Measurements from ENCODE around the gene SYS1. TPM values are rescaled to one million over a fixed set of nuclear protein-coding genes. Genes with fewer than 3 reads are reported as not detected.

Gene SYS1
- total RNA-seq, 1 experiment from 2014 or later, result 20.5 TPM

DNA sequence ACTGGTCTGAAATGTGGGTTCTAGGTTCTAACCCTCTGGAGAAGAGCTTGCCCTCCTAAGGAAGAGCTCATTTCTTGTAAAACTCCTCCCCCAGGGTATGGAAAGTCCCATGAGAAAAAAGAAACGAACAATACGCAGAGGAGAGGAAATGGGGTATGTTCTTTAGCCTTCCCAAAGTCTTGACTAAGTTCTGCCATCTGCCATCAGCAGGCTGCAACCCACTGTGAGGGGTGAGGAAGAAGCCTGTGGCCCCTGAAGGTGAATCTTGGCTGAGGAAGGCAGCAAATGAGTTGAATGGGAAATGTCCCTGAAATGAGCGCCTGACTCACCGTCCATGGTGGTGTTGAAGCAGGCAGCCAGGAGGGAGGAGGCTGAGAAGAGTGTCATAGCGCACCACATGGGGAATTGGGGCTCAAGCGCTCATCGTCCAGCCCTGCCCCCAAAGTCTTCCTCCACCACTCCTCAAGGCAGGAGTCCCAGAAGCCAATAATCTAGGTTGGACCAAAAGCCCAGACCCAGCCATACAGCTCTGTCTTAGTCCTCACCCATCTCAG, 44.5 kb upstream of the SYS1 start (continued):
- TF ChIP-seq ZFX (IDR thresholded peaks at IDR 0.05), result no peak

GRCh38 chr20:45318948-45319347, 44.0 kb upstream of the SYS1 start:
- ChIA-PET RAD21 (ENCODE audit: low non-redundant PET in 1 of 2, low total read pairs in 2 of 2, uncharacterized antibody in 2 of 2, unreplicated experiment in 2 of 2) (interaction anchor here in 1 of 2 experiments (1.8 kb wide), 1 partner anchor 118 kb away, joined by 11 read pairs; no protein-coding TSS in a partner anchor), POLR2A (interaction anchor here (1.7 to 1.8 kb wide), 2 partner anchors 25 to 118 kb away, joined by 4 to 6 read pairs; no protein-coding TSS in a partner anchor), CTCF (interaction anchor here (0.6 to 6.9 kb wide), 9 partner anchors 12 to 452 kb away, joined by 3 to 100 read pairs (median 4); partner anchors contain the start of gene RBPJL)
- DNase-seq (ENCODE audit: low read depth, low spot score) (no peak), ATAC-seq (no peak)
- no peaks in the 10 kb centered on the region for H3K79me2 ChIP-seq (ENCODE audit: insufficient read depth, low read length)
- no peak overlapping the region for H3K4me2 ChIP-seq (ENCODE audit: low read length)
- H3K9me2 ChIP-seq (ENCODE audit: insufficient read depth), result no peaks in the 10 kb centered on the region
- no TSS peak for BruUV-seq (replicated peaks)
- H2AFZ ChIP-seq (ENCODE audit: low read depth, low read length, poor library complexity, severe bottlenecking), result no peak overlapping the region
- no peaks in the 10 kb centered on the region for H3K9me3 ChIP-seq (ENCODE audit: control insufficient read depth in 1 of 2, insufficient read depth in 1 of 2, low read depth in 1 of 2, low read length in 2 of 2)
- no peaks in the 10 kb centered on the region for H4K20me1 ChIP-seq (ENCODE audit: insufficient read depth)
- no peak overlapping the region for H3K9ac ChIP-seq (ENCODE audit: low read length)
- H3K27me3 ChIP-seq (ENCODE audit: insufficient read depth, low read length), result no peaks in the 10 kb centered on the region
- H3K27ac ChIP-seq (ENCODE audit: low read depth, low read length), result no peak overlapping the region
- H3K4me1 ChIP-seq (ENCODE audit: control insufficient read depth in 1 of 2, insufficient read depth in 2 of 2, low read length in 2 of 2), result no peaks in the 10 kb centered on the region
- H3K4me3 ChIP-seq (replicated peaks in 1 of 2; ENCODE audit: low read depth in 1 of 2, low read length in 2 of 2), result no peak overlapping the region
- intact Hi-C loops (cut with micrococcal nuclease), result loop anchor here (1.0 kb wide), 2 partner anchors 118 to 452 kb away; no protein-coding TSS in a partner anchor
- no peaks in the 10 kb centered on the region for H3K36me3 ChIP-seq (ENCODE audit: control insufficient read depth in 1 of 2, insufficient read depth in 2 of 2, low read length in 2 of 2)
- TF ChIP-seq SRF (IDR thresholded peaks at IDR 0.05; ENCODE audit: low read depth) (no peak), POLR2A (IDR thresholded peaks at IDR 0.05; ENCODE audit: borderline replicate concordance, extremely low read depth, insufficient read depth, insufficient read length) (no peak), TCF7L2 (IDR thresholded peaks at IDR 0.05; ENCODE audit: borderline replicate concordance, extremely low read depth, insufficient read depth, insufficient read length) (no peak), JUND (IDR thresholded peaks at IDR 0.05) (no peak), ATF3 (IDR thresholded peaks at IDR 0.05) (no peak), ZBTB33 (IDR thresholded peaks at IDR 0.05; ENCODE audit: extremely low read depth, insufficient replicate concordance, low read length) (no peak)
